Smooth muscle cell (in vitro differentiated cells): ENCODE results near the gene MYO7B. TPM values are rescaled to one million over a fixed set of nuclear protein-coding genes. Genes with fewer than 3 reads are reported as not detected.

Experiments used
- DNase-seq: peaks from one replicate; lab custom pipeline; 2025; ENCODE audit not compliant: unreplicated experiment; lab: John Stamatoyannopoulos, UW
- H2AFZ ChIP-seq: fragments of 200-600 bp; sonication (generic); 2 replicates; pipeline ENCODE4 v1.6.0; 2016; ENCODE audit warnings: antibody characterized with exemption, low read depth, mild to moderate bottlenecking
- H3F3A ChIP-seq: fragments of 200-600 bp; sonication (generic); 2 replicates; pipeline ENCODE4 v1.6.0; 2017; ENCODE audit warnings: antibody characterized with exemption, low read depth
- H3K27ac ChIP-seq: fragments of 200-600 bp; sonication (generic); 2 replicates; pipeline ENCODE4 v1.5.1; 2016; ENCODE audit warnings: low read depth, mild to moderate bottlenecking
- H3K27me3 ChIP-seq: fragments of 200-600 bp; sonication (generic); 2 replicates; pipeline ENCODE4 v1.6.1; 2016; ENCODE audit warnings: low read depth, mild to moderate bottlenecking
- H3K36me3 ChIP-seq: fragments of 200-600 bp; sonication (generic); 2 replicates; pipeline ENCODE4 v1.5.1; 2016; ENCODE audit warnings: low read depth
- H3K4me1 ChIP-seq: fragments of 200-600 bp; sonication (generic); 2 replicates; pipeline ENCODE4 v1.5.1; 2016; ENCODE audit warnings: low read depth
- H3K4me2 ChIP-seq: fragments of 200-600 bp; sonication (generic); 2 replicates; pipeline ENCODE4 v1.6.0; 2016; ENCODE audit warnings: mild to moderate bottlenecking
- H3K4me3 ChIP-seq: fragments of 200-600 bp; sonication (generic); 2 replicates; pipeline ENCODE4 v1.5.1; 2016; ENCODE audit warnings: mild to moderate bottlenecking
- H3K79me2 ChIP-seq: fragments of 200-600 bp; sonication (generic); 2 replicates; pipeline ENCODE4 v1.6.0; 2016; ENCODE audit warnings: low read depth, mild to moderate bottlenecking
- H3K9ac ChIP-seq: fragments of 200-600 bp; sonication (generic); 2 replicates; pipeline ENCODE4 v1.6.0; 2016; ENCODE audit warnings: low read depth
- H3K9me3 ChIP-seq: fragments of 200-600 bp; sonication (generic); replicated peaks from 2 replicates; pipeline ENCODE4 v1.5.1; 2016; ENCODE audit warnings: low read depth
- H4K20me1 ChIP-seq: fragments of 200-600 bp; sonication (generic); 2 replicates; pipeline ENCODE4 v1.6.0; 2016; ENCODE audit warnings: low read depth
- CTCF ChIP-seq: fragments of 200-600 bp; sonication (generic); IDR thresholded peaks from 2 replicates; pipeline ENCODE4 v1.5.1; 2017; ENCODE audit warnings: borderline replicate concordance, mild to moderate bottlenecking, antibody characterized with exemption; ENCODE audit not compliant: insufficient read depth, poor library complexity, severe bottlenecking
- WGBS: methylation state at CpG from one replicate; pipeline ENCODE4 v1.1.7; 2016; ENCODE audit warnings: low lambda C conversion rate; 5-methylcytosine and 5-hydroxymethylcytosine counted together
- polyA plus RNA-seq: library from polyadenylated mRNA; unstranded; fragments of >200 nt; fragmentation: Nextera tagmentation; extraction: Ambion mirVana; gene quantifications from 2 replicates; pipeline ENCODE4 v1.2.1, GENCODE V29; 2016
- total RNA-seq: library from RNA; depleted of rRNA; stranded (reverse); fragments of >200 nt; gene quantifications from 2 replicates; pipeline ENCODE4 v1.2.3, GENCODE V29; 2014

MYO7B gene
- total and polyA plus RNA-seq, 2 experiments from 2014 or later: 0.09 to 0.35 TPM

GRCh38 chr2:127620866-127621265 is 85.4 kb downstream of the MYO7B start:
- TF ChIP-seq CTCF: no peak
- Histone ChIP-seq H3F3A (no peaks in the 10 kb centered on the region), H3K36me3 (no peaks in the 10 kb centered on the region), H3K27me3 (no peaks in the 10 kb centered on the region), H3K4me2 (no peak overlapping the region), H2AFZ (no peak overlapping the region), H3K4me3 (no peak overlapping the region), H3K79me2 (no peaks in the 10 kb centered on the region), H3K9ac (no peak overlapping the region), H3K27ac (no peak overlapping the region), H3K9me3 (no peaks in the 10 kb centered on the region), H4K20me1 (no peaks in the 10 kb centered on the region), H3K4me1 (peaks cover 9% of the 10 kb centered on the region)
- DNase-seq: no peak
- 94% methylated on average over 3 of the region's 3 CpGs for WGBS

- 99% methylated on average over 14 of the region's 15 CpGs for WGBS
- no peaks in the 10 kb centered on the region for H3K79me2 ChIP-seq
- no peak for DNase-seq
Measured at GRCh38 chr2:127621981-127622431, 86.5 kb downstream of the MYO7B start.

DNA sequence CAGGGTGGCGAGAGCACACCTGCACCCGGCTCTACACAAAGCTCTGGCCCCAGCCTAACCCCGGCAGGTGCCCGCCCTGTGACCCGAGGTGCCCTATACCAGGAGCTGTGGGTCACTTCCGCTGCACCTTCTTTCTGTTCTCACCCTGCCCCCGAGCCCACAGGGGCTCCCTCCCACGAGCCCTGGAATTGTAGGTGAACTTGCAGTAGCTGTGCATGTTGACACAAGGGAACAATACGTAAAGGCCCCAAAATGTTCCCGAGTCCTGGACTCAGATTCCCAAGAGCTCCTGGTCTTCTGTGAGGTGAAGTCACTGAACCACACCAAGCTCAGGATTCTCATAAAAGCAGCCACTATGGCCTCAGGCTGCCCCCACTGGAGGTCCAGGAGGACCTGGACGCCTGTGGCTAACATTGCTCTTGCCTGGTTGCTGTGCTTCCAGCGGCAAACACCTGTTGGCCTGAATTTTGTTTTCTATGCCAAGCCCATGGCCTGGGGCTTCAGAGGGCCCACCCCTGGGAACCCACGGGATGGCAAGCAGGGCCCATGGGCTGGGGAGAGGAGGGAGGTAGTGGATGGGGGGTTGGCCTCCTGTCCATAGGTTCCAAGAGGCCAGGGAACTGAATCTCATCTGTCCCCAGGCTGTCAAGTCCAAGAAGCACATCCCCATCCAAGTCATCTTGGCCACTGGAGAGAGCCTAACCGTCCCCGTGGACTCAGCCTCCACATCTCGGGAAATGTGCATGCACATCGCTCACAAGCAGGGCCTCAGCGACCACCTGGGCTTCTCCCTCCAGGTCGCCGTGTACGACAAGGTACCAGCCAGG is 87.3 kb downstream of the MYO7B start:
- Histone ChIP-seq H3K4me2 (no peak overlapping the region), H3K4me3 (no peak overlapping the region), H3K9ac (no peak overlapping the region), H3K36me3 (no peaks in the 10 kb centered on the region), H3K27ac (no peak overlapping the region), H3K4me1 (no peaks in the 10 kb centered on the region), H4K20me1 (no peaks in the 10 kb centered on the region), H2AFZ (no peak overlapping the region), H3K79me2 (no peaks in the 10 kb centered on the region), H3K27me3 (no peaks in the 10 kb centered on the region), H3K9me3 (no peaks in the 10 kb centered on the region), H3F3A (no peaks in the 10 kb centered on the region)
- DNase-seq: no peak
- 93% methylated on average over 20 of the region's 21 CpGs for WGBS
- no peak for TF ChIP-seq CTCF

More at GRCh38 chr2:127621981-127622431, 86.5 kb downstream of the MYO7B start:
- Histone ChIP-seq H3K27me3 (no peaks in the 10 kb centered on the region), H3K36me3 (no peaks in the 10 kb centered on the region), H3K27ac (no peak overlapping the region), H3K4me1 (no peaks in the 10 kb centered on the region), H3K9ac (no peak overlapping the region), H3K4me3 (no peak overlapping the region), H3K9me3 (no peaks in the 10 kb centered on the region), H2AFZ (no peak overlapping the region), H3F3A (no peaks in the 10 kb centered on the region), H4K20me1 (no peaks in the 10 kb centered on the region), H3K4me2 (no peak overlapping the region)
- no peak for TF ChIP-seq CTCF
